ENCODE measurements around the gene OBSCN.

DNA sequence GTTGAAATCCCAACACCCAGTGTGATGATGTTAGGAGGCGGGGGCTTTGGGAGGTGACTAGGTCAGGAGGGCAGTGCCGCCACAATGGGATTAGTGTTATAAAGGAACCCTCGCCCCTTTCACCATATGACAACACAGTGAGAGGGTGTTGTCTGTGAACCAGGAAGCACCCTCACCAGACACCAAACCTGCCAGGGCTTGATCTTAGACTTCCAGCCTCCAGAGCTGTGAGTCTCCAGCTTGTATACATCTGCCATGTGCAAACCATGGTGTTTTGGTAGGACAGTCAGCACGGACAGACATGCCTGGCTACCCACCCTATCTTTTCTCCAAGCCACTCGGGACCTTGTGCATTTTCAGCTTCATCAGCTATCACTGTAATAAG lies 194.8 kb downstream of the OBSCN start:
- TF ChIP-seq, protein P1, sequence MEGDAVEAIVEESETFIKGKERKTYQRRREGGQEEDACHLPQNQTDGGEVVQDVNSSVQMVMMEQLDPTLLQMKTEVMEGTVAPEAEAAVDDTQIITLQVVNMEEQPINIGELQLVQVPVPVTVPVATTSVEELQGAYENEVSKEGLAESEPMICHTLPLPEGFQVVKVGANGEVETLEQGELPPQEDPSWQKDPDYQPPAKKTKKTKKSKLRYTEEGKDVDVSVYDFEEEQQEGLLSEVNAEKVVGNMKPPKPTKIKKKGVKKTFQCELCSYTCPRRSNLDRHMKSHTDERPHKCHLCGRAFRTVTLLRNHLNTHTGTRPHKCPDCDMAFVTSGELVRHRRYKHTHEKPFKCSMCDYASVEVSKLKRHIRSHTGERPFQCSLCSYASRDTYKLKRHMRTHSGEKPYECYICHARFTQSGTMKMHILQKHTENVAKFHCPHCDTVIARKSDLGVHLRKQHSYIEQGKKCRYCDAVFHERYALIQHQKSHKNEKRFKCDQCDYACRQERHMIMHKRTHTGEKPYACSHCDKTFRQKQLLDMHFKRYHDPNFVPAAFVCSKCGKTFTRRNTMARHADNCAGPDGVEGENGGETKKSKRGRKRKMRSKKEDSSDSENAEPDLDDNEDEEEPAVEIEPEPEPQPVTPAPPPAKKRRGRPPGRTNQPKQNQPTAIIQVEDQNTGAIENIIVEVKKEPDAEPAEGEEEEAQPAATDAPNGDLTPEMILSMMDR (IDR thresholded peaks at IDR 0.05; ENCODE audit: low read depth, low read length, missing input control): no peak
- TF ChIP-seq, protein P2, sequence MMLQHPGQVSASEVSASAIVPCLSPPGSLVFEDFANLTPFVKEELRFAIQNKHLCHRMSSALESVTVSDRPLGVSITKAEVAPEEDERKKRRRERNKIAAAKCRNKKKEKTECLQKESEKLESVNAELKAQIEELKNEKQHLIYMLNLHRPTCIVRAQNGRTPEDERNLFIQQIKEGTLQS (IDR thresholded peaks at IDR 0.05): no peak
